ENCODE results near the gene TNS1. TPM values are rescaled to one million over a fixed set of nuclear protein-coding genes. Genes with fewer than 3 reads are reported as not detected.

The TNS1 gene
- total and polyA plus RNA-seq, 9 of the 15 experiments (the other 6 are each of a cell fraction or from before 2014, with no cell fraction given), result 0.13 to 2.7 (median 0.77) TPM

- Histone ChIP-seq H3K9ac (ENCODE audit: insufficient read depth in 1 of 2, low read depth in 2 of 2, low read length in 2 of 2) (no peak overlapping the region), H3K4me3 (no peak overlapping the region), H3K4me2 (ENCODE audit: insufficient read depth, low read length) (no peak overlapping the region), H2AFZ (ENCODE audit: low read depth, low read length) (no peak overlapping the region), H3K27ac (ENCODE audit: extremely low read depth, low read depth, low read length) (no peak overlapping the region), H3K4me1 (replicated peaks in 1 of 2; ENCODE audit: control insufficient read depth in 2 of 2, insufficient read depth in 2 of 2, low read length in 2 of 2) (no peaks in the 10 kb centered on the region), H3K36me3 (ENCODE audit: control insufficient read depth, insufficient read depth, low read length) (no peaks in the 10 kb centered on the region), H3K79me2 (ENCODE audit: control insufficient read depth, insufficient read depth, low read length) (no peaks in the 10 kb centered on the region), H3K27me3 (ENCODE audit: control insufficient read depth in 2 of 2, insufficient read depth in 2 of 2, low read length in 2 of 2) (peaks cover 5 to 50% of the 10 kb centered on the region in 2 experiments; a peak in 2 of 5 replicates), H4K20me1 (replicated peaks; ENCODE audit: control insufficient read depth, insufficient read depth, low read length) (0 out of 2 replicates have a peak, but pooled peaks cover 6% of the 10 kb centered on the region), H3K9me3 (replicated peaks; ENCODE audit: control insufficient read depth, insufficient read depth, low read depth, low read length) (no peaks in the 10 kb centered on the region), H3K9me1 (ENCODE audit: control insufficient read depth, insufficient read depth, low read length) (no peaks in the 10 kb centered on the region)
- in situ Hi-C loops (cut with MboI) (no loop called here), intact Hi-C loops (cut with micrococcal nuclease) (loop anchor here (10.0 kb wide), 2 partner anchors 73 to 153 kb away; partner anchors contain the start of gene RUFY4)
- WGBS (ENCODE audit: insufficient coverage, low coverage, missing lambda C conversion rate), result 1% methylated on average over 7 of the region's 9 CpGs
- ChIA-PET CTCF (ENCODE audit: low intra/inter-chr PET ratio) (no interaction called here), POLR2A (no interaction called here)
- no TSS peak for BruUV-seq (replicated peaks)
- TF ChIP-seq ZNF12 (CRISPR knock-in tag; IDR thresholded peaks at IDR 0.05) (no peak), RNF2 (IDR thresholded peaks at IDR 0.05) (no peak), ZNF445 (CRISPR knock-in tag; IDR thresholded peaks at IDR 0.05; ENCODE audit: low read depth) (no peak), PHB (CRISPR knock-in tag; IDR thresholded peaks at IDR 0.05) (no peak), THRAP3 (IDR thresholded peaks at IDR 0.05; ENCODE audit: borderline replicate concordance) (no peak), ZNF408 (CRISPR knock-in tag; IDR thresholded peaks at IDR 0.05; ENCODE audit: low read depth) (no peak), SMAD3 (CRISPR knock-in tag; conservative IDR thresholded peaks at IDR 0.05) (no peak), SIN3A (IDR thresholded peaks at IDR 0.05; ENCODE audit: borderline replicate concordance in 2 of 2, control insufficient read depth in 1 of 2, low read depth in 2 of 2, low read length in 2 of 2) (no peak), PHF20 (IDR thresholded peaks at IDR 0.05; ENCODE audit: partially characterized antibody) (no peak), HDAC8 (tag; IDR thresholded peaks at IDR 0.05) (no peak)
- FAIRE-seq (no peak), DNase-seq (ENCODE audit: extremely low read depth in 1 of 4, low spot score in 3 of 4) (no peak), ATAC-seq (no peak)
Observed at GRCh38 chr2:217911283-217912097, 91.3 kb downstream of the TNS1 start.

Measured in K562 (cell line).